GM19035 (cell line): Measurements from ENCODE around the gene SLC25A21.
"Not testable (repeated sequence)": the region's sequence is repeated elsewhere in the genome, so short reads cannot be mapped to it uniquely, and the experiment has no call there.

Source experiments
- ATAC-seq: cut with Tn5 transposase; IDR thresholded peaks from one replicate; pipeline ENCODE4 v1.9.1; 2021; ENCODE audit not compliant: unreplicated experiment

SLC25A21 gene

DNA sequence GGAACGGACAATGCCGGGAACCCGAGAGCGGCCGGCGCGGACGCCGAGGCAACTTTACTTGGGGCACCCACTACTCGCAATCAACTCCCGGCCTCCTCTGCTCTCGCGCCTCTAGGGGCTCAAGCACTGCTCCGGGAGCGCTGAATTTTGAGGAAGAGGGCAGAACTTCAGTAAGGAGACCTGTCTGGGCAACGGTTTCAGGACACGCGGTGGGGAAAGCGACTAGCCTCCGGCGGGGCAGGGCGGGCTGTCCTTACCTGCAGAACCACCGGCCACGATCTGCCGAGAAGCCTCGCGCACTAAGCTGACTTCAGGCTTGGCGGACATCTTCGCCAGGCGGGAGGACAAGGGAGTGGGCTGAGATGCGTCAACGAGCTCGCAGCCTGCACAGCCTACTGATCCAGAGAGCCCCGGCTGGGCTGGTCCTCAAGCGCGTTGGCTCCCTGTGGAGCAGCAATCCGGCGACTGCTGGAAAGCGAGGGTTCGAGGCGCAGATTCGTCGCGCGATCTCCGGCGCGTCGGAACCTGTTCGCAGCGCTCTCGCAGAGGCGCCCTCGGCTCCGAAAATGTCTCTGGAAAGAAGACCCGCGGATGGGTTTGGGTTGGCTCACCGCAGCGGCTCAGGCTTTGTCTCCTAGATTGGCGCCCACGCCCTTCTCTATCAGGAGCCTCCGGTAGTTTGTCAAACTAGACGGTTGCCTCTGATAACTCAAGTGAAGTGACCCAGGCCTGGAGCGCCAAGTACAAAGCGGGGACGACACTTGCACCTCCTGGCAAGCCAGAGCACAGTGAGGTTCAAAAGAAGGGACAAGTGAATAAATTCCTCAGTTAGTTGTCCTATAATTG lies at the start of gene SLC25A21:
TSS of gene SLC25A21 (minus strand) at position 583 of the 846 bp plus-strand sequence.
- ATAC-seq, result no peak

GRCh38 chr14:37221073-37221472 lies 48.7 kb upstream of the SLC25A21 start:
- ATAC-seq, result no peak

DNA sequence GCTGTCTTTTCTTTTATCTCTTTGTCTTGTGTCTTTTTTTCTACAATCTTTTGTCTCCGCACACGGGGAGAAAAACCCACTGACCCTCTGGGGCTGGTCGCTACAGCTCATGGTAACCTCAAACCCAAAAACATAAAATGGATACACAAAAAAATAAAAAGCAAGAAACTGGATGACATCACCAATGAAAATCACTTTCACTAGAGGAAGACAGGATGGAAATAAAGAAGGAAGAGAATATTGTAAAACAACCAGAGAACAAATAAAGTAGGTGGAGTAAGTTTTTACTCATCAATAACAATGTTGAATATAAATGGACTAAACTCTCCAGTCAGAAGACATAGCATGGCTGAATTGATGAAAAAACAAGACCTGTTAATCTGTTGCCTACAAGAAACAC lies 42.9 kb upstream of the SLC25A21 start:
- ATAC-seq, result no peak

DNA sequence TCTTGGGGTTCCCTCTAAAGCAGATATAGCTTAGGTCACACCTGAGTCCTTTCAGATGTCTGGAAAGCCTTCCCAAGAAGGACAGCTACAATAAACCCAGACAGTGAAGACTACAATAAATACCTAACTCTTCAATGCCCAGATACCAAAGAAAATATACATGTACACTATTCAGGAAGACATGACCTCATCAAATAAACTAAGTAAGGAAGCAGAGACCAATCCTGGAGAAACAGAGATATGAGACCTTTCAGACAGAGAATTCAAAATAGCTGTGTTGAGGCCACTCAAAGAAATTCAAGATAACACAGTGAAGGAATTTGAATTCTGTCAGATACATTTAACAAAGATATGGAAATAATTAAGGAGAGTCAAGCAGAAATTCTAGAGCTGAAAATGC lies 40.6 kb upstream of the SLC25A21 start:
- ATAC-seq, result no peak

DNA sequence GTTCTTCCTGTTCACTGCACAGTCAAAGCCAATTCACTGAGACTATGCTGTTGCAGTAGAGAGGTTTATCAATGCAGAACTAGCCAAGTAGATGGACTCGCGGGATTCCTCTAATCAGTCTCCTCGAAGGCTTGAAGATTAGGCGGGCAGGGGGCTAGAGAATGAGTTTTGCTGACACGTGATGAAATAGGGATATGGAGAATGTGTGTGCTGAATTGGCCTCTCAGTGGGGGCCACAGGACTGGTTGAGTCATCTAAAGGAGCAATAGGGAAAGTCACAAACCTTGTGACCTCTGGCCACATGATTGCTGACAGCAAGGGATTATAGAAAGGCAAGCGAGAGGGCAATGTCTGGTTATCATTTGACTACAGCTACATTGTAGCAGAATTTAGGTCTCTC lies 38.0 kb upstream of the SLC25A21 start:
- no peak for ATAC-seq

GRCh38 chr14:37209617-37210016 lies 37.2 kb upstream of the SLC25A21 start:
- ATAC-seq, result not testable (repeated sequence)

GRCh38 chr14:37205623-37206605 lies 33.5 kb upstream of the SLC25A21 start:
- not testable (repeated sequence) for ATAC-seq

DNA sequence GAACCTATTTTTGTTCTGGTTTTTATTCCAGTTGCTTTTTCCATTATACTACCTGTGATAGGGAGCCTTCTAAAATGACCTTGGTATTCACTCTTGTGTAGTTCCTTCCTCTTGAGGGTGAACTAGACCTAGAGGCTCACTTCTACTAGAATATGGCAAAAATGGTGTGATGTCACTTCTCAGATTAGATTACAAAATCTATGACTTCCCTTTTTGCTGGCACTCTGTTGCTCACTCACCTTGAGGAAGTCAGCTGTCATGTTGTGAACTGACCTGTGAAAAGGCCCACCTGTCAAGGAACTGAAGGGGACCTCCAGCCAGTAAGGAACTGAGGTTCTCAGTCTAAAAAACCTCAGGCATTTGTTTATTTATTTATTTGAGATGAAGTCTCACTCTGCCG lies 31.0 kb upstream of the SLC25A21 start:
- no peak for ATAC-seq

- no peak for ATAC-seq
Measured at GRCh38 chr14:37202812-37203211, 30.4 kb upstream of the SLC25A21 start.

DNA sequence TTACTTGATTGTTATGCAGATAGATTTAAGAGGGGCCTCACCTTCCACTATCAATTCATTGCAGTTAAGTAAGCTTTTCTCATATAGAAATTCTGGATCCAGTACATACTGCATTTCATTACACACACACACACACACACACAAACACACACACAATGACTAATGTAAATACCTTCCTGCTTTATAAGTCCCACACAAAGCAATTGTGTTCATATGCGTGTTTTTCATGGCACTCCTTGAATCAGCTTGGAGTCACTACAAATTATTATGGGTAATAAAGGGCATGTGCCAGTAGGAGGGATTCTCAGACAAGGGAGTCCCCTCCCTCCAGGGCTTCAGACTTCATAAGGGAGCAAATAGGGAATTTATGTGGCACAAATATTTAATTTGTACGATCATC lies 29.9 kb upstream of the SLC25A21 start:
- ATAC-seq, result no peak

DNA sequence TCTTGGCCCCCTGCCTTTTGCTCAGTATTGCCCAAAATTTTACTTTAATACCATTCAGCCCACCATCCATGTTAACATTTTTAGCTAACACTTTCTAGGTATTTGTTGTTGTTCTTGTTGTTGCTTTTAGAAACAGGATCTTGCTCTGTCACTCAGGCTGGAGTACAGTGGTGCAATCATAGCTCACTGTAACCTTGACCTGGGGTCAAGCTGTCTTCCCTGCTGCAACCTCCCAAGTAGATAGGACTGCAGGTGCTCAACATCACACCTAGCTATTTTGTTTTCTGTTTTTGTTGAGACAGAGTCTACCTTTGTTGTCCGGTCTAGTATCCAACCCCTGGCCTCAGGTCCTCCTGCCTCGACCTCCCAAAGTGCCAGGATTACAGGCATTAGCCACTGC lies 29.3 kb upstream of the SLC25A21 start:
- ATAC-seq, result no peak

DNA sequence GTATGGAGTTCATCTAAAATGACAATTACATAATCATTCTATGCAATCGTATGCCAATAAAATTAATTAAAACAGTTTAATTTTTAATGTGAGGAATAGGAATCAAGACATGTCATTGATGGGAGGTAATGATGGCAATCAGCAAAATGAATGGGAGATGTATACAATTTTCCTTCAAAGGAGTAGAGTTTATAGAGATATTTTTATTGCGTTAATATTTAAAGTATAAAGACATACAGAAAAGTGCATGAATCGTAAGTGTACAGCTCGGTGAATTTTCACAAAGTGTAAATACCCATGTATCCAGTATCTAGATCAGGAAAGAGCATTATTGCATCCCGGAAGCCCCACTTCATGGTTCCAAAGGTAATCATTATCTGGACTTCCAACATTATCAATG lies 26.5 kb upstream of the SLC25A21 start:
- ATAC-seq, result no peak

- ATAC-seq, result no peak
Measured at GRCh38 chr14:37198273-37198598, 25.8 kb upstream of the SLC25A21 start.

DNA sequence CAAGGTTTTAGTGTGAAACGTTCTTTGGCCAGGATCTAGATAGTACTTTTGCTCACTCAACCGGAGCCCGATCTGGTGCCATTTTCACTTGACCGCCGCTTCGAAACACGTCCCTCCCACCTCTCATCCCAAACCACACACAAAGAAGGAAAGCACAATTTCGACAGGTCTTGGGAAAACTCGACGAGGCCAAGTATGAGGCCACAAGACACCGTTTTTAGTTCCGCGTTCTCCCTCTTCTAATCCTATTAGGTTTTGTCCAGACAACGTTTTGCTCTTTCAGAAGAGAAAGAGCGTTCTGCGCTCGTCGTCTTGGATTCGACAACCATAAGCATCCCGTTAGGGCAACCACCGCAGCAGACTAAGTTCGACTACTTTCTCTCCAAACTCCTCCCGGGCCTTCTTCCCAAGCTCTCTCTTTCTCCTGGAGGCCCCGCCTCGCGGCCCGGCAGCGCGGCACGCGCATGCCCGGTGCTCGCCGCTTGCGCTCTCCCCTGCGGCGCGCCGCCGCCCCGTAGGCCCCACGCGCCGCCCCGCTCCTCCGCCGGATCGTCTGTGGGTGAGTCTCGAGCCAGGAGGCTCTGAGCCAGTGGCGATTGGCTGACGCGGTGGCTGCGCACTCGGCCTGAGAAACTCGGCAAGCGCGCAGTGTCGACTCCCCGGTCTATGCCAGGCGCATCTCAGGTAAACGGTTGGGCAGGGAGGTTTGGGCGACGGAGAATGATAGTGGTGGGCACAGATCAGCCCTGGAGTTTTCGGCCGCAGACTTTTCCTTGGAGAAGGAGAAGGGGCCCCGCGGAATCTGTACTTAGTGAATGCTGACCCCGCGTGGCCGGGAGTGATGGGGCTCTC lies 25.2 kb upstream of the SLC25A21 start, which contains the start of gene MIPOL1:
TSS of gene MIPOL1 (plus strand) at position 517 of the 852 bp plus-strand sequence. CDS start 49,952 bp downstream, outside the sequence.
- no peak for ATAC-seq

DNA sequence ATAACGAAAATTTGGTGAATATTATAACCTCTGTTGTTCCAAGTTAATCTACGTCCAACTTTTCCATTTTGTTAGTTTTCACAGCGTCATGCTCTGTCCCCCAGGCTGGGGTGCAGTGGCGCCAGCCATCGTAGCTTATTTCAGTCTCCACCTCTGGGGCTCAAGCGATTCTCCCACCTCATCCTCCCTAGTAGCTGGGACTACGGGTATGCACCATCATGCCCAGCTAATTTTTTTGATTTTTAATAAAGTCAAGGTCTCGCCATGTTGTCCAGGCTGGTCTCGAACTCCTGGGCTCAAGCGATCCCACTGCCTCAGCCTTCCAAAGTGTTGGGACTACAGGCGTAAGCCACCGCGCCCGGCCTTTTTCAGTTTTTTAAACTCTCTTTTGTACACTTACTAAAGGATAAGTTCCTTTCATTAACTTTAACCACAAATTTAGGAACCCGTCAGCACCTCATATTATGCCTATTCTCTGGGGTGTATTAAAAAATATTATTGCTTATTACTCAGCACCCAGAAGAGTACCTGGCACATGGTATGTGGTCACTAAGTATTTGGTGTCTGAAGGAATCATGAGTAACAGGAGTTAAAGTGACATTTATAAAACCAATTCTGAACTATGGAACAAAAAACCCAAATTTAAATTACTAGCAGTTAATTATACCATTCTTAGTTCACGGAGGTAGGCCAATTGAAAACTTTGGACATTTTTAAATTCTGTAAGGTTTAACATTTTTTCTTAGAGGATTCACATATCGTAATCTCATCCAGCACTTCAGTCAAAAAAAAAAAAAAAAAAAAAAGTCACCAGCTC lies 24.4 kb upstream of the SLC25A21 start:
- no peak for ATAC-seq

- ATAC-seq, result no peak
Measured at GRCh38 chr14:37195327-37195726, 22.9 kb upstream of the SLC25A21 start.

GRCh38 chr14:37194698-37195097 lies 22.3 kb upstream of the SLC25A21 start:
- ATAC-seq, result no peak

- not testable (repeated sequence) for ATAC-seq
Measured at GRCh38 chr14:37189733-37190132, 17.3 kb upstream of the SLC25A21 start.

- ATAC-seq, result not testable (repeated sequence)
Measured at GRCh38 chr14:37187840-37188577, 15.6 kb upstream of the SLC25A21 start.
